Activated T-cell treated with anti-CD3 and anti-CD28 coated beads, Interleukin-2, amount 50 U/mL, for 4 hours (primary cell): ENCODE measurements around the gene NXPH4. TPM values are rescaled to one million over a fixed set of nuclear protein-coding genes. Genes with fewer than 3 reads are reported as not detected.

Experiments used
- ATAC-seq, 2 donors: fragments of 200-7000 bp; cut with Tn5 transposase; one replicate each; pipeline ENCODE4 v1.10.0; 2021
- DNase-seq: peaks from one replicate; pipeline ENCODE4 v3.0.0-alpha.2; 2020
- H3K27me3 Mint-ChIP-seq: one replicate; pipeline ENCODE4 v1.8.0; 2021; ENCODE audit warnings: low read depth, mixed read lengths
- H3K36me3 Mint-ChIP-seq: one replicate; pipeline ENCODE4 v1.8.0; 2022; ENCODE audit warnings: mixed read lengths; ENCODE audit not compliant: insufficient read depth
- H3K4me1 Mint-ChIP-seq: one replicate; pipeline ENCODE4 v1.8.0; 2021; ENCODE audit warnings: low read depth, mixed read lengths
- H3K4me3 Mint-ChIP-seq: one replicate; pipeline ENCODE4 v1.8.0; 2021; ENCODE audit warnings: mild to moderate bottlenecking, moderate library complexity, mixed read lengths
- H3K9me3 Mint-ChIP-seq: one replicate; pipeline ENCODE4 v1.8.0; 2021; ENCODE audit warnings: mixed read lengths
- total RNA-seq, 3 donors: library from RNA; stranded (reverse); gene quantifications; one replicate each; pipeline ENCODE4 v1.2.1, GENCODE V29; 2021

The NXPH4 gene
- total RNA-seq, 3 donors from 2014 or later, result 0.20 to 0.24 TPM; not detected in 1

DNA sequence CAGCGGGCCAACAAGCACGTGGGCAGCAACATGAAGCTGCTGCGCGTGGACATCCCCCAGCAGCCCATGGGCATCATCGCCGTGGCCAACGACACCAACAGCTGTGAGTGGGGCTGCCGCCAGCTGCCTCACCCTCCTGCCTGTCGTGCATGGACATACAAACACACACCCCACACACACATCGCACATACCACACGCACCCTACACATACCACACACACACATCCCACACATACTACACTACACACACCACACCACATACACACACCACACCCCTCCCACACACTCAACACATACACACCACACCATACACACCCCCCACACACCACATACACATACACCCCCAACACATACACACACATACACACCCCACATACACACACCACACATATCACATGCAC lies 25.2 kb upstream of the NXPH4 start:
- Mint-ChIP-seq H3K27me3 (no peaks in the 10 kb centered on the region), H3K36me3 (no peaks in the 10 kb centered on the region), H3K4me3 (no peak overlapping the region), H3K9me3 (no peaks in the 10 kb centered on the region), H3K4me1 (no peaks in the 10 kb centered on the region)
- no peak for DNase-seq
- no peak for ATAC-seq

DNA sequence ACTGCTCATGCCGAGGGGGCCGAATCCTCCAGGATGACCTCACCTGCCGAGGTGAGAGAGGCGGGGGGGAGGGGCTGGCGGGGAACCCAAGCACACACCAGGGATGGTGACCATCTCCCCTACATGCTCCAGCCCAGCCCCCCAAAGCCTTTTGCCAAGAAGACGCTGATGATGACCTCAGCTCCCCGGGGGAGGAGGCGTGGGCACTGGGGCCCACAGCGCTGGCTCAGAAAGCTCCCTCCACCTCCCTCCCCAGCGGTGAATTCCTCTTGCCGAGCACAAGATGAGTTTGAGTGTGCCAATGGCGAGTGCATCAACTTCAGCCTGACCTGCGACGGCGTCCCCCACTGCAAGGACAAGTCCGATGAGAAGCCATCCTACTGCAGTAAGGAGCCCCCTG lies 23.7 kb upstream of the NXPH4 start:
- no peaks in the 10 kb centered on the region for H3K9me3 Mint-ChIP-seq
- H3K36me3 Mint-ChIP-seq, result no peaks in the 10 kb centered on the region
- H3K4me1 Mint-ChIP-seq, result no peaks in the 10 kb centered on the region
- DNase-seq (no peak), ATAC-seq (no peak)
- H3K4me3 Mint-ChIP-seq, result no peak overlapping the region
- no peaks in the 10 kb centered on the region for H3K27me3 Mint-ChIP-seq

DNA sequence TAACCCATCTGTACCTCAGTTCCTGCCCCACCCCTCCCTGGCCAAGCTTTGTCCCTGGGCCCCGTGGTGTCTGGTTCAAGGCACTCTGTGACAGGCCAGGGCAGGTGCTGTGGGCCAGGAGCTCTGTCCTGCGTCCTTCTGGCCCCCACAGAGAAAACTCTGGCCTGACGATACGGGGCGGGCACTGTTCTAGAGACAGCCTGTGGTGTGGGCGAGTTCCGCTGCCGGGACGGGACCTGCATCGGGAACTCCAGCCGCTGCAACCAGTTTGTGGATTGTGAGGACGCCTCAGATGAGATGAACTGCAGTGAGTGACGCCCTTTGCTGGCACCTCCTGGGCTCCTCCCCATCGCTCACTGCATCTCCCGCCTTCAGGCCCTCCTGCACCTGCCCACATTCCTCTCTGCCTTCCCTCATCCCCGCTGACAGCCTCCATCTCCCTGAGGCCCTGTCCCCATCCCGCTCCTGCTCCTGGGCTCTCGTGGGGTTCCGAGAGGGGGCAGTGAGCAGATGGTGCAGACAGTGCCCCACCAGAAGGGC lies 22.8 kb upstream of the NXPH4 start:
- no peak for ATAC-seq
- DNase-seq, result no peak
- H3K9me3 Mint-ChIP-seq, result no peaks in the 10 kb centered on the region
- H3K36me3 Mint-ChIP-seq, result no peaks in the 10 kb centered on the region
- no peaks in the 10 kb centered on the region for H3K27me3 Mint-ChIP-seq
- H3K4me3 Mint-ChIP-seq, result no peak overlapping the region
- H3K4me1 Mint-ChIP-seq, result no peaks in the 10 kb centered on the region

DNA sequence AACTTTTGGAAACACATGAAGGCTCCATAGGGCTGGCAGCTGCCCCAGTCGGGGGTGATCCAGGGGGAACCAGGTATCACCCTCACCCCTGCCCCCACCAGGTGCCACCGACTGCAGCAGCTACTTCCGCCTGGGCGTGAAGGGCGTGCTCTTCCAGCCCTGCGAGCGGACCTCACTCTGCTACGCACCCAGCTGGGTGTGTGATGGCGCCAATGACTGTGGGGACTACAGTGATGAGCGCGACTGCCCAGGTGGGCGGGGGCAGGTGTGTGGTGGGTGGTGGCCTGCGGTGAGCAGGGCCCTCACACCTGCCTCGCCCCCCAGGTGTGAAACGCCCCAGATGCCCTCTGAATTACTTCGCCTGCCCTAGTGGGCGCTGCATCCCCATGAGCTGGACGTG lies 22.3 kb upstream of the NXPH4 start:
- Mint-ChIP-seq H3K4me1 (no peaks in the 10 kb centered on the region), H3K36me3 (no peaks in the 10 kb centered on the region), H3K9me3 (no peaks in the 10 kb centered on the region), H3K4me3 (no peak overlapping the region), H3K27me3 (no peaks in the 10 kb centered on the region)
- no peak for ATAC-seq
- no peak for DNase-seq

DNA sequence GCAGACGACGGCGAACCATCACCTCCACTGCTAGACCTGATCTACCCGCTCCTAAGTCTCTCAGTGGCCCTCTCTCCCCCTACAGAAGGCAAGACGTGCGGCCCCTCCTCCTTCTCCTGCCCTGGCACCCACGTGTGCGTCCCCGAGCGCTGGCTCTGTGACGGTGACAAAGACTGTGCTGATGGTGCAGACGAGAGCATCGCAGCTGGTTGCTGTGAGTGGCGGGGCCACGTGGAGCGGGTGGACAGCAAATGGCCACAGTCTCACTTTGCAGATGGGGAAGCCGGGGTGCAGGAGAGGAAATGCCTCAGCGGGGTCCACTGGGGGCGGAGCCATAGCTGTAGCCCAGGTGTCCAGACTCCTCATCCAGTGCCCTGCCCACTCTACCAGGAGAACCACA lies 21.4 kb upstream of the NXPH4 start:
- no peak for ATAC-seq
- Mint-ChIP-seq H3K27me3 (no peaks in the 10 kb centered on the region), H3K36me3 (no peaks in the 10 kb centered on the region), H3K4me1 (no peaks in the 10 kb centered on the region), H3K4me3 (no peak overlapping the region), H3K9me3 (no peaks in the 10 kb centered on the region)
- DNase-seq, result no peak

DNA sequence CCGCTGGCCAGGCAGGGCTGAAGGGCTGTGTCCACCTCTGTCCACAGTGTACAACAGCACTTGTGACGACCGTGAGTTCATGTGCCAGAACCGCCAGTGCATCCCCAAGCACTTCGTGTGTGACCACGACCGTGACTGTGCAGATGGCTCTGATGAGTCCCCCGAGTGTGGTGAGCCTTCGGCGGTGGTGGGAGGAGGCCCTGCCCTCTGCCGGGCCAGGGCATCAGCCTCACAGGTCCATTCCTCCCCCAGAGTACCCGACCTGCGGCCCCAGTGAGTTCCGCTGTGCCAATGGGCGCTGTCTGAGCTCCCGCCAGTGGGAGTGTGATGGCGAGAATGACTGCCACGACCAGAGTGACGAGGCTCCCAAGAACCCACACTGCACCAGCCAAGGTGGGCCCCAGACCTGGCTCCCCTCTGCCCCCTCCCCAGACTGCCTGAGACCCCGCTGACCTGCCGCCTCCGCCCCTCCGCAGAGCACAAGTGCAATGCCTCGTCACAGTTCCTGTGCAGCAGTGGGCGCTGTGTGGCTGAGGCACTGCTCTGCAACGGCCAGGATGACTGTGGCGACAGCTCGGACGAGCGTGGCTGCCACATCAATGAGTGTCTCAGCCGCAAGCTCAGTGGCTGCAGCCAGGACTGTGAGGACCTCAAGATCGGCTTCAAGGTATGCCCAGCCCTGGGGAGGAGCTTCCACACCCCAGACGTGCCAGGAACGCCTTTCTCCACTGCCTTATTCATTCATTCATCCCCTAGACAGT lies 20.8 kb upstream of the NXPH4 start:
- Mint-ChIP-seq H3K36me3 (no peaks in the 10 kb centered on the region), H3K4me3 (no peak overlapping the region), H3K4me1 (no peaks in the 10 kb centered on the region), H3K9me3 (no peaks in the 10 kb centered on the region), H3K27me3 (no peaks in the 10 kb centered on the region)
- DNase-seq (no peak), ATAC-seq (no peak)

DNA sequence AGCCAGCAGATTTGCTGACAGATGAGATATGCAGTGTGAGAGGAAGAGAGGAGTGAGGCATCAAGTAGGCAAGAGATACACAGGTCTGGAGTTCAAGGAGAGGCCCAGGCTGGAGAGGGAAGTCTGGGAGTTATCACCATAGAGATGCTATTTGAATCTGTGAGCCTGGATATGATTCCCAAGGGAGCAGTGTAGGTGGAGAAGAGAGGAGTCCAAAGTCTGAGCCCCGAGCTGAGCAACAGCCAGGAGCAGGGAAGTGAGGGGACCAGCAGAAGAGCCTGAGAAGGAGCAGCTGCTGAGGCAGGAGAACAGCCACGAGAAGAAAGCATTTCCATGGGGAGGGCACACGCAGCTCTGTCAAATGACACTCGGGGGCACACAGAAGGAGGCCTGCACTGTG lies 20.2 kb upstream of the NXPH4 start:
- no peaks in the 10 kb centered on the region for H3K36me3 Mint-ChIP-seq
- ATAC-seq, result no peak
- no peaks in the 10 kb centered on the region for H3K27me3 Mint-ChIP-seq
- H3K4me3 Mint-ChIP-seq, result no peak overlapping the region
- H3K9me3 Mint-ChIP-seq, result no peaks in the 10 kb centered on the region
- no peak for DNase-seq
- H3K4me1 Mint-ChIP-seq, result no peaks in the 10 kb centered on the region

DNA sequence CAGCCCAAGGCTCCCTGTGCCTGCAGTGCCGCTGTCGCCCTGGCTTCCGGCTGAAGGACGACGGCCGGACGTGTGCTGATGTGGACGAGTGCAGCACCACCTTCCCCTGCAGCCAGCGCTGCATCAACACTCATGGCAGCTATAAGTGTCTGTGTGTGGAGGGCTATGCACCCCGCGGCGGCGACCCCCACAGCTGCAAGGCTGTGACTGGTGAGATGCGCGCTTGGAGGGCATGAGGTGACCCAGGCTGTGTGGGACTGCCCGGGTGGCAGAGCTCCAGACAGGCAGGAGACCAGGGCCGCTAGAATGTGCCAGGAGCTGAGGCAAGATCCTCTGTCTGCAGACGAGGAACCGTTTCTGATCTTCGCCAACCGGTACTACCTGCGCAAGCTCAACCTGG lies 19.6 kb upstream of the NXPH4 start:
- Mint-ChIP-seq H3K4me1 (no peaks in the 10 kb centered on the region), H3K9me3 (no peaks in the 10 kb centered on the region), H3K4me3 (no peak overlapping the region), H3K36me3 (no peaks in the 10 kb centered on the region), H3K27me3 (no peaks in the 10 kb centered on the region)
- ATAC-seq (no peak), DNase-seq (no peak)

DNA sequence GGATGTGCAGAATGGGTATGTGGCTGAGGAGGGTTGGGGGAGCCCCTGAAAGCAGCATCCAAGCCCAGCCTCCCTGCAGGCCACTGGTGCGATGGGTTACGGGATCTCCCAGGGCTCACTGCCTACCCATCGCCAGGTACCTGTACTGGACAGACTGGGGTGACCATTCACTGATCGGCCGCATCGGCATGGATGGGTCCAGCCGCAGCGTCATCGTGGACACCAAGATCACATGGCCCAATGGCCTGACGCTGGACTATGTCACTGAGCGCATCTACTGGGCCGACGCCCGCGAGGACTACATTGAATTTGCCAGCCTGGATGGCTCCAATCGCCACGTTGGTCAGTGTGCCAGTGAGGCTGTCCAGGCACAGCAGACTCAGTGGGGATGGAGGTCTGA lies 18.3 kb upstream of the NXPH4 start:
- ATAC-seq (no peak), DNase-seq (no peak)
- Mint-ChIP-seq H3K9me3 (no peaks in the 10 kb centered on the region), H3K36me3 (no peaks in the 10 kb centered on the region), H3K4me3 (no peak overlapping the region), H3K27me3 (no peaks in the 10 kb centered on the region), H3K4me1 (no peaks in the 10 kb centered on the region)

DNA sequence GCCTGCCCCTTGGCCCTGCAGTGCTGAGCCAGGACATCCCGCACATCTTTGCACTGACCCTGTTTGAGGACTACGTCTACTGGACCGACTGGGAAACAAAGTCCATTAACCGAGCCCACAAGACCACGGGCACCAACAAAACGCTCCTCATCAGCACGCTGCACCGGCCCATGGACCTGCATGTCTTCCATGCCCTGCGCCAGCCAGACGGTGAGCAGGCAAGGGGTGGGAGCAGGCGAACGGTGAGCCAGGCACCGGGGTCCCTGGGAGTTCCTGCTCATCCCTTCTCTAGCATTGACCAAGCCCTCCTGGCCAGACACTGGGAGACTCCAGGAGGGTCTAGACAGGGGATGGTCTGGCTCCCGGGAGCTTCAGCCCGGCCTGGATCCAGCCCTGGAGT lies 17.4 kb upstream of the NXPH4 start:
- no peaks in the 10 kb centered on the region for H3K4me1 Mint-ChIP-seq
- no peak overlapping the region for H3K4me3 Mint-ChIP-seq
- no peaks in the 10 kb centered on the region for H3K27me3 Mint-ChIP-seq

DNA sequence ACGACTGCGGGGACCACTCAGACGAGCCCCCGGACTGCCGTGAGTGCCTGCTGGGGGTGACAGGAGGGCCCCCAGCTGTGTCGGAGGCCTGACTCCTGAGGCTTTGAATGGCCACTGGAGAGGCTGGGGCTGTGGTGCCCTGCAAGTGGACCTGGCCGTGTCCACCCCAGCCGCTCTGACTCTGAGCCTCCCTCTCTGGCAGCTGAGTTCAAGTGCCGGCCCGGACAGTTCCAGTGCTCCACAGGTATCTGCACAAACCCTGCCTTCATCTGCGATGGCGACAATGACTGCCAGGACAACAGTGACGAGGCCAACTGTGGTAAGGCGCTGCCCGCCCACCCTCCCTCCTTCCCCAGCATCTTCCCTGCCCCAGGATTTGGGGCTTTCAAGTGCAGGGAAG lies 16.1 kb upstream of the NXPH4 start:
- Mint-ChIP-seq H3K27me3 (no peaks in the 10 kb centered on the region), H3K9me3 (no peaks in the 10 kb centered on the region), H3K4me1 (no peaks in the 10 kb centered on the region), H3K4me3 (no peak overlapping the region), H3K36me3 (no peaks in the 10 kb centered on the region)
- ATAC-seq (no peak), DNase-seq (no peak)

More for the DNA sequence above, 17.4 kb upstream of the NXPH4 start:
- Mint-ChIP-seq H3K9me3 (no peaks in the 10 kb centered on the region), H3K36me3 (no peaks in the 10 kb centered on the region)
- no peak for DNase-seq
- no peak for ATAC-seq

DNA sequence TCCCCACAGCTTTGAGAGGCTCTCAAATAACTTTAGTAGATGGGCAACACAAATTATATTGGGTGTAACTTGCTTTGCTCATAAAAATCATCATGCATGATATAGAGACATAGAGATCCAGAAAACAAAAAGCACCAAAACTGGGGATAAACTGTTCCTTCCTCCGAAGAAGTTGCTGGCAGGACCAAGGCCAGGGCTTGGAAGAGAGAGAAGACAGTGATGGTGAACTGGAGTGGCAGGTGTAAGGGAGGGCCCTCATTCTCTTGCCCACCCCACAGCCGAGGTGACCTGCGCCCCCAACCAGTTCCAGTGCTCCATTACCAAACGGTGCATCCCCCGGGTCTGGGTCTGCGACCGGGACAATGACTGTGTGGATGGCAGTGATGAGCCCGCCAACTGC lies 15.4 kb upstream of the NXPH4 start:
- no peak for ATAC-seq
- H3K9me3 Mint-ChIP-seq, result no peaks in the 10 kb centered on the region
- H3K36me3 Mint-ChIP-seq, result no peaks in the 10 kb centered on the region
- no peak overlapping the region for H3K4me3 Mint-ChIP-seq
- H3K4me1 Mint-ChIP-seq, result no peaks in the 10 kb centered on the region
- no peak for DNase-seq
- no peaks in the 10 kb centered on the region for H3K27me3 Mint-ChIP-seq

DNA sequence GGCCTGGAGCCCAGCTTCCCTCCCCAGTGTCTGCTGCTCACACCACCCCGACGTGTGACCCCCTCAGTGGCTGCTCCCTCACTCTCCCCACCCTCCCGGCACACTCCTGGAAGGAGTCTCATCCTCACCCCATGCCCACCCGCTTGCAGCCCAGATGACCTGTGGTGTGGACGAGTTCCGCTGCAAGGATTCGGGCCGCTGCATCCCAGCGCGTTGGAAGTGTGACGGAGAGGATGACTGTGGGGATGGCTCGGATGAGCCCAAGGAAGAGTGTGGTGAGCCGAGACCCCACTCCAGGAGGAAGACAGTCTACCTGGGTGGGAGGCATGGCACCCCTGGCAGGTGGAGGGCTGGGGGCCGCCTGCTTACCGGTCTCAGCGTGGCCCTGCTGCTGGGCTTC lies 15.0 kb upstream of the NXPH4 start:
- ATAC-seq (no peak), DNase-seq (no peak)
- H3K9me3 Mint-ChIP-seq, result no peaks in the 10 kb centered on the region
- H3K36me3 Mint-ChIP-seq, result no peaks in the 10 kb centered on the region
- H3K4me3 Mint-ChIP-seq, result no peak overlapping the region
- H3K27me3 Mint-ChIP-seq, result no peaks in the 10 kb centered on the region
- H3K4me1 Mint-ChIP-seq, result no peaks in the 10 kb centered on the region

DNA sequence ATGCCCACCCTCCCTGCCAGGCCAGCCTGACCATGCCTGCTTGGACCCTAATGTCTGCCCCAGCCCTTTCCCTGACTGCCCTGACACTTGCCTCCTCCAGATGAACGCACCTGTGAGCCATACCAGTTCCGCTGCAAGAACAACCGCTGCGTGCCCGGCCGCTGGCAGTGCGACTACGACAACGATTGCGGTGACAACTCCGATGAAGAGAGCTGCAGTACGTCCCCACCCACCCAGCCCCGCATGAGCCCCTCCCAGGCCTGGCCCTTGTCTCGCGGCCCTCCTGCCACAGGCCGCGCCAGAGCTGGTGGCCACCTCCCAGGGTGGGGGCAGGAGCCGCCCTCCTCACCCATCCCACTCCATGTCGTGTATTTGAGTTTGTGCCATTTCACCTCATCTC lies 14.3 kb upstream of the NXPH4 start:
- Mint-ChIP-seq H3K27me3 (no peaks in the 10 kb centered on the region), H3K36me3 (no peaks in the 10 kb centered on the region), H3K4me3 (no peak overlapping the region), H3K9me3 (no peaks in the 10 kb centered on the region), H3K4me1 (no peaks in the 10 kb centered on the region)
- DNase-seq (no peak), ATAC-seq (no peak)

DNA sequence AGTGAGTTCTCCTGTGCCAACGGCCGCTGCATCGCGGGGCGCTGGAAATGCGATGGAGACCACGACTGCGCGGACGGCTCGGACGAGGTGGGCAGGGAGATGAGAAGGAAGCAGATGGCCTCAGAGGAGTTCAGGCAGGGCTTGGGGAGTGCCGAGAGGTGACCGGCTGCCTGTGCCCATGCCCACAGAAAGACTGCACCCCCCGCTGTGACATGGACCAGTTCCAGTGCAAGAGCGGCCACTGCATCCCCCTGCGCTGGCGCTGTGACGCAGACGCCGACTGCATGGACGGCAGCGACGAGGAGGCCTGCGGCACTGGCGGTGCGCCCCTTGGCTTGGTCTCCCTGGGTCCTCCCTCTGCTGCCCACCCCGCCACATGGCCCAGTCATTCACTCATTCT lies 13.4 kb upstream of the NXPH4 start:
- ATAC-seq (no peak), DNase-seq (no peak)
- H3K4me1 Mint-ChIP-seq, result no peaks in the 10 kb centered on the region
- no peaks in the 10 kb centered on the region for H3K36me3 Mint-ChIP-seq
- H3K27me3 Mint-ChIP-seq, result no peaks in the 10 kb centered on the region
- H3K9me3 Mint-ChIP-seq, result no peaks in the 10 kb centered on the region
- H3K4me3 Mint-ChIP-seq, result no peak overlapping the region
